AG04450 (cell line): ENCODE measurements around the gene SCAND1. TPM values are rescaled to one million over a fixed set of nuclear protein-coding genes. Genes with fewer than 3 reads are reported as not detected.

ENCODE experiments used
- CTCF ChIA-PET: fragments of 300-600, 350-600 bp; formaldehyde crosslinking; extraction: SDS; loops from one replicate; lab custom pipeline; 2022; ENCODE audit warnings: antibody characterized with exemption, inconsistent platforms; lab: Charles Lee
- POLR2A ChIA-PET: fragments of 350-600 bp; formaldehyde crosslinking; extraction: SDS; loops from one replicate; lab custom pipeline; 2021; ENCODE audit warnings: antibody characterized with exemption, inconsistent platforms; lab: Yijun Ruan, JAX
- DNase-seq: peaks from one replicate; pipeline ENCODE4 v3.0.0-alpha.2; 2011; ENCODE audit warnings: low read depth, low spot score
- H3K27ac ChIP-seq: one replicate; pipeline ENCODE4 v1.5.1; 2012; ENCODE audit warnings: low read depth, low read length, control low read depth
- H3K27me3 ChIP-seq: one replicate; pipeline ENCODE4 v1.6.0; 2012; ENCODE audit warnings: low read length; ENCODE audit not compliant: control insufficient read depth, insufficient read depth
- H3K4me3 ChIP-seq: 2 replicates; pipeline ENCODE4 v1.5.1; 2011; ENCODE audit warnings: mild to moderate bottlenecking, low read depth, low read length, control low read depth
- H3K9me3 ChIP-seq: 2 replicates; pipeline ENCODE4 v1.5.1; 2012; ENCODE audit warnings: low read length; ENCODE audit not compliant: control insufficient read depth, insufficient read depth
- polyA plus RNA-seq: library from polyadenylated mRNA; depleted of rRNA; stranded (reverse); fragments of >200 nt; gene quantifications from 2 replicates; pipeline ENCODE4 v1.2.3, GENCODE V29; 2011
- TF ChIP-seq, protein P1 (sequence below): IDR thresholded peaks from 2 replicates; pipeline ENCODE4 v1.5.1; 2011; ENCODE audit warnings: low read depth, low read length, control low read depth, inconsistent platforms

The SCAND1 gene
- polyA plus RNA-seq, 1 experiment, result 7.4 TPM

DNA sequence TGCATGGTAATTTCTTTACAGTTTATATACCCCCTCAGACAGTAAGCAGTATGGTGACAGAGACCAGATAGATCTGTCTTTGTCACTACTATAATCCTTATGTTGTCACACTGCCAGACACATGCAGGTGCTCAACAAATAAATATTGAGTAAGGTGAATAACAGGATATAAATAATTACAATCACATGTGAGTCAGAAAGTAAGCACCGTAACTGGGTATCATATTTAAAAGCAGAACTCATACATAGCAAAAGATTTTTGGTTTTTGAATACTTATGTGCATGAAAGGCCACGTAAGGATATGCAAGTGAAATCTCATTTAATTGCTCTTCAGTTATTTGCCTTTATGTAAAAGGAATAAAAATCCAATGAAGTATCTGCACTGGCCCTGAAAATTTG lies 31.5 kb upstream of the SCAND1 start:
- TF ChIP-seq, protein P1, sequence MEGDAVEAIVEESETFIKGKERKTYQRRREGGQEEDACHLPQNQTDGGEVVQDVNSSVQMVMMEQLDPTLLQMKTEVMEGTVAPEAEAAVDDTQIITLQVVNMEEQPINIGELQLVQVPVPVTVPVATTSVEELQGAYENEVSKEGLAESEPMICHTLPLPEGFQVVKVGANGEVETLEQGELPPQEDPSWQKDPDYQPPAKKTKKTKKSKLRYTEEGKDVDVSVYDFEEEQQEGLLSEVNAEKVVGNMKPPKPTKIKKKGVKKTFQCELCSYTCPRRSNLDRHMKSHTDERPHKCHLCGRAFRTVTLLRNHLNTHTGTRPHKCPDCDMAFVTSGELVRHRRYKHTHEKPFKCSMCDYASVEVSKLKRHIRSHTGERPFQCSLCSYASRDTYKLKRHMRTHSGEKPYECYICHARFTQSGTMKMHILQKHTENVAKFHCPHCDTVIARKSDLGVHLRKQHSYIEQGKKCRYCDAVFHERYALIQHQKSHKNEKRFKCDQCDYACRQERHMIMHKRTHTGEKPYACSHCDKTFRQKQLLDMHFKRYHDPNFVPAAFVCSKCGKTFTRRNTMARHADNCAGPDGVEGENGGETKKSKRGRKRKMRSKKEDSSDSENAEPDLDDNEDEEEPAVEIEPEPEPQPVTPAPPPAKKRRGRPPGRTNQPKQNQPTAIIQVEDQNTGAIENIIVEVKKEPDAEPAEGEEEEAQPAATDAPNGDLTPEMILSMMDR, result no peak
- H3K27me3 ChIP-seq, result peaks cover 22% of the 10 kb centered on the region
- POLR2A ChIA-PET, result no interaction called here

DNA sequence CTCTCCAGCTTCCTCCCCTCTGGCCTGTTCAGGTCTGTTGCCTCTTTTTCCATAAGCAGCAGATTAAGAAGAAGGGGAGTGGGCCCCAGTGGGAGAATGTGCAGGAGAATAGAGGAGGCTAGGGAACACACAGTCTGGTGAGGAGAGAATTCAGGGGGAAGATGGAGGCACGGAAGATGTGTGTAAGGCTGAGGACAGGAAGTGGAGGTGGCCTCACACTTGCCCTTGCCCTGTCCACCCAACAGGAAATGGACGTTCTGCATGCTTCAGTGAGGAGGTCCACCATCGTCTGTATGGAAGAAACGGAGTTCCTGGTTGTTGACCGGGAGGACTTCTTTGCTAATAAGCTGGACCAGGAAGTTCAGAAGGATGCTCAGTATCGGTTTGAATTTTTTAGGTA lies 30.1 kb upstream of the SCAND1 start:
- no peak overlapping the region for H3K27ac ChIP-seq
- CTCF ChIA-PET, result interaction anchor here (0.9 to 10.1 kb wide), 4 partner anchors 8 to 154 kb away, joined by 3 to 112 read pairs (median 6); partner anchors contain the start of gene SCAND1
- TF ChIP-seq, protein P1, result no peak
- POLR2A ChIA-PET, result no interaction called here
- H3K4me3 ChIP-seq, result no peak overlapping the region
- no peak for DNase-seq
- peaks cover 33% of the 10 kb centered on the region for H3K27me3 ChIP-seq
- H3K9me3 ChIP-seq, result no peaks in the 10 kb centered on the region

More for the DNA sequence above, 31.5 kb upstream of the SCAND1 start:
- CTCF ChIA-PET, result interaction anchor here (0.7 to 2.0 kb wide), 2 partner anchors 153 to 214 kb away, joined by 3 to 10 read pairs; no protein-coding TSS in a partner anchor
- no peak overlapping the region for H3K27ac ChIP-seq
- DNase-seq, result no peak
- H3K4me3 ChIP-seq, result no peak overlapping the region
- H3K9me3 ChIP-seq, result no peaks in the 10 kb centered on the region

DNA sequence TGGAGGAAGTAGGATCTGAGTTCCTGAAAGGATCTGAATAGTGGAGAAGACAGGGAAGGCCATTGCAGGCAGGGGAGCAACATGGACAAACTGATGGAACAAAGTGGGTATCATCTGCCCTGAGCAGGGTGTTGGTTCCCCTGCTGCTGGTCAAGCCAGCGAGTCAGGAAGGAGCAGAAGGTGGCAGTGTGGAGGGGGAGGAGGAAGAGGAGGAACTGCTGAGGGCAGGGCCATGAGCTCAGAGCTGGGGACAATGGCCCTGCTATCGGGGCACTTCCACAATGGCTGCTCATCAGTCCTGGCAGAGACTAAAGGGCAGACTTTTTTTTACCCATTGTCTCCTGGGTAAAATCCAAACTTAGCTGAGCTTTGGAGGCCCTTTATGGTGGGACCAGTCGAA lies 27.7 kb upstream of the SCAND1 start:
- DNase-seq, result no peak
- TF ChIP-seq, protein P1, result no peak
- Histone ChIP-seq H3K4me3 (no peak overlapping the region), H3K9me3 (no peaks in the 10 kb centered on the region), H3K27me3 (peaks cover 23% of the 10 kb centered on the region), H3K27ac (no peak overlapping the region)
- ChIA-PET CTCF (interaction anchor here (2.2 to 10.1 kb wide), 2 partner anchors 10 to 28 kb away, joined by 6 to 112 read pairs; partner anchors contain the start of gene SCAND1), POLR2A (no interaction called here)

DNA sequence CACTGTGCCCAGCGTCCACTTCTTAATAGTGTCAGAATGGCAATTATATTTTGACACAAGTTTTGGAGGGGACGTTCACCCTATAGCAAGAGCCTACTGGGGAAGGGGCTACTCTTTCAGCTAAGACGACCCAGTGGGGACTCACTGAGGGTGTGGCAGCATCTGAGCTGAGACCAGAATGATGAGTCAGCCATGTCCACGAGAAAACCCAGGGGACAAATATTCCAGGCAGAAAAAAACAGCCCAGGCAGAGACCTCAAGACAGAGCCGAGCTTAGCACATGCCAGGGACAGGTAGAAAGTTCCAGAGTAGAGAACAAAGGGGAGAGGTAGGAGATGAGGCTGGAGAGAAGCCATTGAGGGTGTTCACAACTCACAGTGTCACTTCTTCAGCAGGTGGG lies 25.2 kb upstream of the SCAND1 start:
- POLR2A ChIA-PET, result no interaction called here
- Histone ChIP-seq H3K27ac (no peak overlapping the region), H3K4me3 (no peak overlapping the region), H3K27me3 (peaks cover 18% of the 10 kb centered on the region), H3K9me3 (no peaks in the 10 kb centered on the region)
- TF ChIP-seq, protein P1, result no peak
- DNase-seq, result no peak
- CTCF ChIA-PET, result interaction anchor here (1.6 to 10.1 kb wide), 3 partner anchors 13 to 25 kb away, joined by 4 to 112 read pairs (median 6); partner anchors contain the start of gene SCAND1

DNA sequence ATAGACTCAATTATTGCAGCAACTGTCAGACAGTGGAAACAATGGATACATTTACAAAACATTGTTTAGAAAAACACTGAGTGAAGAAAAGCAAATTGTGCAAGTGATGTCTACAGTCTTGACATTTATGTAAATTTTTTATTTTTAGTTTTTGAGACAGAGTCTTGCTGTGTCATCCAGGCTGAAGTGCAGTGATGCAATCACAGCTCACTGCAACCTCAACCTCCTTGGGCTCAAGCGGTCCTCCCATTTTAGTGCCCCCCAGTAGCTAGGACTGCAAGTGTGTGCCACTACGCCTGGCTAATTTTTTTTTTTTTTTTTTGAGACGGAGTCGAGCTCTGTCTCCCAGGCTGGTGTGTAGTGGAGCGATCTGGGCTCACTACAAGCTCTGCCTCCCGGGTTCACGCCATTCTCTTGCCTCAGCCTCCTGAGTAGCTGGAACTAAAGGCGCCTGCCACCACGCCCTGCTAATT lies 23.8 kb upstream of the SCAND1 start:
- TF ChIP-seq, protein P1, result no peak
- ChIA-PET CTCF (interaction anchor here (0.9 to 10.1 kb wide), 3 partner anchors 14 to 24 kb away, joined by 4 to 112 read pairs (median 14); partner anchors contain the start of gene SCAND1), POLR2A (no interaction called here)
- no peak for DNase-seq
- Histone ChIP-seq H3K27me3 (peaks cover 15% of the 10 kb centered on the region), H3K4me3 (no peak overlapping the region), H3K27ac (no peak overlapping the region), H3K9me3 (no peaks in the 10 kb centered on the region)
